Astrocyte (in vitro differentiated cells and primary cell): ENCODE results near the gene PPP1CB.

Experiments used
- CTCF ChIP-seq: IDR thresholded peaks from 2 replicates; pipeline ENCODE4 v1.5.1; 2011; ENCODE audit warnings: low read depth, mild to moderate bottlenecking, inconsistent platforms, low read length, moderate library complexity; ENCODE audit not compliant: insufficient read depth
- EZH2 ChIP-seq: IDR thresholded peaks from 2 replicates; pipeline ENCODE4 v1.6.1; 2012; ENCODE audit warnings: mild to moderate bottlenecking, low read length, inconsistent platforms; ENCODE audit not compliant: insufficient read depth

- TF ChIP-seq CTCF: no peak
- TF ChIP-seq EZH2: no peak
Observed at GRCh38 chr2:28710545-28710944, 41.1 kb upstream of the PPP1CB start.
